HEK293T (cell line): ENCODE measurements around the gene PLA2G4B.

Experiments
- CTCF ChIA-PET: fragments of 350-600 bp; formaldehyde crosslinking; extraction: SDS; loops from one replicate; lab custom pipeline; 2021; ENCODE audit warnings: antibody characterized with exemption, inconsistent platforms; lab: Yijun Ruan, JAX
- POLR2A ChIA-PET: fragments of 350-600 bp; formaldehyde crosslinking; extraction: SDS; loops from one replicate; lab custom pipeline; 2020; ENCODE audit warnings: antibody characterized with exemption, inconsistent platforms; lab: Yijun Ruan, JAX
- DNase-seq: peaks from one replicate; pipeline ENCODE4 v3.0.0; 2012; ENCODE audit warnings: mixed read lengths; ENCODE audit errors: extremely low spot score
- ARNT ChIP-seq: fragments of 450-650 bp; IDR thresholded peaks from 2 replicates; pipeline ENCODE4 v1.6.1; 2017; ENCODE audit warnings: mild to moderate bottlenecking
- BHLHE40 ChIP-seq: fragments of 450-650 bp; IDR thresholded peaks from 2 replicates; pipeline ENCODE4 v1.6.1; 2016; ENCODE audit warnings: mild to moderate bottlenecking, moderate library complexity, borderline replicate concordance
- CTBP1 ChIP-seq: fragments of 450-650 bp; IDR thresholded peaks from 2 replicates; pipeline ENCODE4 v1.6.1; 2016; ENCODE audit warnings: borderline replicate concordance
- ELF4 ChIP-seq: fragments of 450-650 bp; IDR thresholded peaks from 2 replicates; pipeline ENCODE4 v1.6.1; 2017; ENCODE audit warnings: antibody characterized with exemption
- FOXA1 ChIP-seq: fragments of 450-650 bp; IDR thresholded peaks from 2 replicates; pipeline ENCODE4 v1.6.1; 2016; ENCODE audit warnings: mild to moderate bottlenecking
- FOXK2 ChIP-seq: fragments of 450-650 bp; IDR thresholded peaks from 2 replicates; pipeline ENCODE4 v1.6.1; 2016; ENCODE audit warnings: mild to moderate bottlenecking
- FOXM1 ChIP-seq: fragments of 450-650 bp; IDR thresholded peaks from 2 replicates; pipeline ENCODE4 v1.6.1; 2017; ENCODE audit warnings: mild to moderate bottlenecking, borderline replicate concordance
- HDGF ChIP-seq: fragments of 450-650 bp; IDR thresholded peaks from 2 replicates; pipeline ENCODE4 v1.6.1; 2017; ENCODE audit warnings: antibody characterized with exemption, borderline replicate concordance
- L3MBTL2 ChIP-seq: fragments of 450-650 bp; conservative IDR thresholded peaks from 2 replicates; pipeline ENCODE4 v1.6.1; 2016; ENCODE audit warnings: mild to moderate bottlenecking
- LEF1 ChIP-seq: fragments of 450-650 bp; IDR thresholded peaks from 2 replicates; pipeline ENCODE4 v1.6.1; 2017; ENCODE audit warnings: mild to moderate bottlenecking, borderline replicate concordance
- NFRKB ChIP-seq: fragments of 450-650 bp; IDR thresholded peaks from 2 replicates; pipeline ENCODE4 v1.6.1; 2016; ENCODE audit warnings: mild to moderate bottlenecking, moderate library complexity
- PKNOX1 ChIP-seq: fragments of 450-650 bp; IDR thresholded peaks from 2 replicates; pipeline ENCODE4 v1.6.1; 2016
- SP1 ChIP-seq: fragments of 450-650 bp; IDR thresholded peaks from 2 replicates; pipeline ENCODE4 v1.6.1; 2017
- SUZ12 ChIP-seq: fragments of 450-650 bp; IDR thresholded peaks from 2 replicates; pipeline ENCODE4 v1.6.1; 2016; ENCODE audit warnings: mild to moderate bottlenecking
- TARDBP ChIP-seq: fragments of 450-650 bp; IDR thresholded peaks from 2 replicates; pipeline ENCODE4 v1.6.1; 2016
- ZNF384 ChIP-seq: fragments of 450-650 bp; IDR thresholded peaks from 2 replicates; pipeline ENCODE4 v1.6.1; 2016

PLA2G4B gene

GRCh38 chr15:41877631-41878354 lies 39.1 kb downstream of the PLA2G4B start:
- ChIA-PET POLR2A (no interaction called here), CTCF (interaction anchor here (0.5 kb wide), 1 partner anchor 18 kb away, joined by 3 read pairs; no protein-coding TSS in a partner anchor)
- TF ChIP-seq PKNOX1 (no peak), L3MBTL2 (no peak), FOXK2 (no peak), SUZ12 (no peak), ZNF384 (no peak), LEF1 (no peak)
- DNase-seq: no peak

DNA sequence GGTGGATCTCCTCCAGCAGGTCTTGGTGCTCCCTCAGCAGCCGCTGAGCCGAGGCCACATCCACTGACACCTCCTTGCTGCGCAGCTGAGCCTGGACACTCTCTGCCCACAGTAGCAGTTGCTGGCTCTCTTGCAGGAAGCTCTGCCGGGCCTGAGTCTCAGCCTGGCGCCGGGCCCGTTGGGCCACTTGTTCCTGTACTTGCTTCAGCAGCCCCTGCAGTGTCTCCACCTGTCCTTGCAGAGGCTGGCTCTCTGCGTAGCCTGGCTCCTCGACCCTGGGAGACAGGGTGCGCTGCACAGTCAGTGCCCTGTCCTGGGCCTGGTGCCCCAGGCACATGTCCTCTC lies 39.7 kb downstream of the PLA2G4B start:
- no peak for TF ChIP-seq FOXM1
- TF ChIP-seq FOXA1: no peak
- TF ChIP-seq SP1: no peak
- no peak for TF ChIP-seq TARDBP
- TF ChIP-seq SUZ12: no peak
- no peak for TF ChIP-seq FOXK2
- no peak for TF ChIP-seq NFRKB
- TF ChIP-seq CTBP1: no peak
- POLR2A ChIA-PET: no interaction called here
- DNase-seq: no peak
- CTCF ChIA-PET: no interaction called here

DNA sequence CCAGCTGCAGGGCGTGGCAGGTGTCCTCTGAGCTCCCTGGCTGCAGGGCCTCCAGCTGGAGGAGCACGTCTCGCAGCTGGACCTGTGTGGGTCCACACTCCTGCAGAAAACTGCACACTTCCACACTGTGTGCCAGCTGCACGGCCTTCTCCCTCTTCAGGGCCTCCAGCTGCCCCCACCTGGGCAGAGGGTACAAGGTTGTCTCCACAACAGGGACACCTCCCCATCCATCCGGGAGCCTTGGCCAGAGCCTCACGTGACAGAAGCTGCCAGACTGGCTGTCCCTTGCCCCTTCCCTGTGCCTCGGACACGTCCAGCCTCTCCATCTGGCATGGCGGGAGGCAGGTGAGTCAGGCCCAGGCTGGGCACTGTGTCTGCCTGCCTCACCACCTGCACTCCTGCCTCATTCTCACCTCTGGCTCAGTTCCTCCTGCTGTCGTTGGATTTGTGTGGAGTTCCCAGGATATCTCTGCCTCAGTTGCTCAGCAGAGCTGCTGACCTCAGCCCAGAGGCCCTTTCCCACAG lies 40.7 kb downstream of the PLA2G4B start:
- CTCF ChIA-PET: no interaction called here
- no peak for DNase-seq
- POLR2A ChIA-PET: no interaction called here
- TF ChIP-seq FOXA1: no peak
- TF ChIP-seq ELF4: no peak
- TF ChIP-seq ZNF384: no peak
- TF ChIP-seq SUZ12: no peak
- no peak for TF ChIP-seq SP1
- no peak for TF ChIP-seq BHLHE40
- no peak for TF ChIP-seq FOXK2
- TF ChIP-seq LEF1: no peak
- TF ChIP-seq ARNT: no peak
- no peak for TF ChIP-seq CTBP1
- no peak for TF ChIP-seq NFRKB
- TF ChIP-seq L3MBTL2: no peak
- no peak for TF ChIP-seq FOXM1
- TF ChIP-seq TARDBP: no peak

- DNase-seq: no peak
- TF ChIP-seq L3MBTL2 (no peak), ELF4 (no peak), TARDBP (no peak), SUZ12 (no peak), FOXA1 (no peak), ARNT (no peak), SP1 (no peak), HDGF (no peak)
- ChIA-PET CTCF (no interaction called here), POLR2A (interaction anchor here (0.8 kb wide), 1 partner anchor 92 kb away, joined by 3 read pairs; the partner anchor contains the start of gene EHD4)
These were observed 41.7 kb downstream of the PLA2G4B start for GRCh38 chr15:41880156-41880877.

GRCh38 chr15:41881086-41881485 lies 42.4 kb downstream of the PLA2G4B start:
- ChIA-PET POLR2A (no interaction called here), CTCF (interaction anchor here (0.6 to 0.7 kb wide), 2 partner anchors 23 to 63 kb away, joined by 3 to 4 read pairs; no protein-coding TSS in a partner anchor)
- no peak for DNase-seq
- no peak for TF ChIP-seq SP1
- no peak for TF ChIP-seq SUZ12
- TF ChIP-seq BHLHE40: no peak
- no peak for TF ChIP-seq TARDBP
- no peak for TF ChIP-seq CTBP1
- no peak for TF ChIP-seq ZNF384
- TF ChIP-seq L3MBTL2: no peak
- no peak for TF ChIP-seq FOXK2
- no peak for TF ChIP-seq ARNT
- no peak for TF ChIP-seq FOXM1
- TF ChIP-seq PKNOX1: no peak
- TF ChIP-seq ELF4: no peak
- no peak for TF ChIP-seq NFRKB
- no peak for TF ChIP-seq FOXA1
- no peak for TF ChIP-seq HDGF
- TF ChIP-seq LEF1: no peak

DNA sequence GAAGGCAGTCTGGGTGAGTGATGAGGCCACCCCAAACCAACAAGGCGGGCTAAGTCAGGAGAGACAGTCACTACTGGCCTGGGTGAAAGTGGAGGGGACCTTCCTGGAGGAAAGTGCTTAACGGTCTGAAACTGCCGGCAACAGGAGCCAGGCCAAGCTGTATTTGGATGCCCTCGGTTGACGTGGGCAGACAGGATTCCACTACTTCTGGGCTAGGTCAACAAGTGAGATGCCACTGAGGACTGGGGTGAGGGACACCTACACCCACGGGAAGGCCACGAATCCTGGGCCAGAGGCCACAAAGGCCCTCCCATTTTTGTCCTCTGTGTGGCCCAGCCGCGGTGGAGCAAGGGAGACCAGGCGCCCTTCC lies 42.9 kb downstream of the PLA2G4B start:
- TF ChIP-seq FOXA1 (no peak), TARDBP (no peak), NFRKB (no peak), HDGF (no peak), PKNOX1 (no peak), LEF1 (no peak), FOXM1 (no peak), L3MBTL2 (no peak), SUZ12 (no peak), BHLHE40 (no peak)
- POLR2A ChIA-PET: no interaction called here
- no peak for DNase-seq
- CTCF ChIA-PET: interaction anchor here (0.6 to 0.7 kb wide), 2 partner anchors 23 to 63 kb away, joined by 3 to 4 read pairs; no protein-coding TSS in a partner anchor
